ENCODE results near the gene IQCH. TPM values are rescaled to one million over a fixed set of nuclear protein-coding genes. Genes with fewer than 3 reads are reported as not detected.
A peak's percentile ranks its signal among the peaks of the same experiment; 100 is the strongest.
"Not testable (repeated sequence)": the region's sequence is repeated elsewhere in the genome, so short reads cannot be mapped to it uniquely, and the experiment has no call there.

The IQCH gene
- total RNA-seq, 1 donor from 2014 or later, result 1.4 TPM

- ATAC-seq, result not testable (repeated sequence)
Measured at GRCh38 chr15:67453703-67454102, 199.1 kb downstream of the IQCH start.

- peak; percentile 83 for ATAC-seq
Measured at GRCh38 chr15:67456677-67457529, 202.3 kb downstream of the IQCH start.

GRCh38 chr15:67458331-67459029, 203.9 kb downstream of the IQCH start:
- peak; percentile 61 for ATAC-seq

GRCh38 chr15:67460521-67460920, 205.9 kb downstream of the IQCH start:
- ATAC-seq, result no peak

GRCh38 chr15:67461735-67462134, 207.1 kb downstream of the IQCH start:
- ATAC-seq, result no peak

- no peak for ATAC-seq
Measured at GRCh38 chr15:67462875-67463274, 208.3 kb downstream of the IQCH start.

- ATAC-seq, result no peak
Measured at GRCh38 chr15:67463488-67463887, 208.9 kb downstream of the IQCH start.

- peak; percentile 87 for ATAC-seq
Measured at GRCh38 chr15:67465196-67465952, 210.8 kb downstream of the IQCH start.

- ATAC-seq, result no peak
Measured at GRCh38 chr15:67468416-67468815, 213.8 kb downstream of the IQCH start.

GRCh38 chr15:67469680-67470079, 215.1 kb downstream of the IQCH start:
- ATAC-seq, result no peak

GRCh38 chr15:67472957-67473356, 218.4 kb downstream of the IQCH start:
- peak; percentile 31 for ATAC-seq

- ATAC-seq, result no peak
Measured at GRCh38 chr15:67474405-67475110, 220.0 kb downstream of the IQCH start.

- ATAC-seq, result no peak
Measured at GRCh38 chr15:67479781-67480505, 225.4 kb downstream of the IQCH start.

GRCh38 chr15:67480741-67481140, 226.2 kb downstream of the IQCH start:
- ATAC-seq, result no peak

GRCh38 chr15:67481680-67482079, 227.1 kb downstream of the IQCH start:
- ATAC-seq, result no peak

GRCh38 chr15:67495585-67495984, 241.0 kb downstream of the IQCH start:
- ATAC-seq, result no peak

GRCh38 chr15:67501177-67501835, 246.7 kb downstream of the IQCH start:
- ATAC-seq, result no peak

- no peak for ATAC-seq
Measured at GRCh38 chr15:67501836-67502461, 247.4 kb downstream of the IQCH start.

- ATAC-seq, result no peak
Measured at GRCh38 chr15:67504056-67504455, 249.5 kb downstream of the IQCH start.

GRCh38 chr15:67504796-67505195, 250.2 kb downstream of the IQCH start:
- no peak for ATAC-seq
